Prostate gland (tissue), 2 donors: ENCODE results near the gene RAI2.

Source experiments
- CTCF ChIP-seq, 4 experiments: fragments of 200-600 bp in 2 of 4; fragments of 450-650 bp in 2 of 4; sonication (generic) in 2 of 4; IDR thresholded peaks; 1 replicate in 3 of 4; 2 replicates in 1 of 4; pipeline ENCODE4 v1.5.1; 2016 to 2019; ENCODE audit warnings: antibody characterized with exemption in 4 of 4, mild to moderate bottlenecking in 2 of 4, moderate library complexity in 2 of 4
- POLR2A ChIP-seq: fragments of 450-650 bp; IDR thresholded peaks from one replicate; pipeline ENCODE4 v1.6.1; 2016; ENCODE audit warnings: antibody characterized with exemption, mild to moderate bottlenecking
- POLR2AphosphoS5 ChIP-seq: sonication (generic); formaldehyde crosslinking; IDR thresholded peaks from one replicate; pipeline ENCODE4 v1.6.1; 2017; ENCODE audit warnings: antibody characterized with exemption

- no peak for TF ChIP-seq CTCF (IDR thresholded peaks at IDR 0.05)
- no peak for TF ChIP-seq POLR2A
- no peak for TF ChIP-seq POLR2AphosphoS5
Measured at GRCh38 chrX:17805120-17805519, 56.0 kb downstream of the RAI2 start.
